Duodenal mucosa (tissue), 2 donors: ENCODE data around the gene MEIS1.

ENCODE experiments used
- H3K27ac ChIP-seq: one replicate; pipeline ENCODE4 v1.7.0; 2013; ENCODE audit warnings: low read depth, low read length
- H3K27me3 ChIP-seq, 2 donors: one replicate each; pipeline ENCODE4 v1.7.0; 2013; ENCODE audit warnings: low read length in 2 of 2, control low read depth in 1 of 2; ENCODE audit not compliant: insufficient read depth in 2 of 2, control insufficient read depth in 1 of 2
- H3K36me3 ChIP-seq, 2 donors: one replicate each; pipeline ENCODE4 v1.7.0; 2013; ENCODE audit warnings: low read length in 2 of 2, control low read depth in 1 of 2; ENCODE audit not compliant: insufficient read depth in 2 of 2, control insufficient read depth in 1 of 2
- H3K4me1 ChIP-seq, 2 donors: one replicate each; pipeline ENCODE4 v1.7.0; 2013; ENCODE audit warnings: low read length in 2 of 2, control low read depth in 1 of 2; ENCODE audit not compliant: insufficient read depth in 2 of 2, control insufficient read depth in 1 of 2
- H3K4me3 ChIP-seq, 2 donors: one replicate each; pipeline ENCODE4 v1.7.0; 2013; ENCODE audit warnings: low read length in 2 of 2, low read depth in 1 of 2
- H3K9ac ChIP-seq, 2 donors: one replicate each; pipeline ENCODE4 v1.7.0; 2013; ENCODE audit warnings: low read length in 2 of 2, low read depth in 1 of 2
- H3K9me3 ChIP-seq, 2 donors: one replicate each; pipeline ENCODE4 v1.7.0; 2013; ENCODE audit warnings: low read length in 2 of 2, control low read depth in 1 of 2; ENCODE audit not compliant: control insufficient read depth in 1 of 2

The MEIS1 gene

GRCh38 chr2:66566726-66567399 lies 131.9 kb downstream of the MEIS1 start:
- H3K27ac ChIP-seq = no peak overlapping the region
- H3K9ac ChIP-seq = no peak overlapping the region
- H3K27me3 ChIP-seq = peaks cover 0 to 9% of the 10 kb centered on the region in 2 donors
- no peaks in the 10 kb centered on the region for H3K9me3 ChIP-seq
- no peaks in the 10 kb centered on the region for H3K36me3 ChIP-seq
- H3K4me3 ChIP-seq = no peak overlapping the region
- H3K4me1 ChIP-seq = no peaks in the 10 kb centered on the region

- H3K4me3 ChIP-seq = no peak overlapping the region
- no peak overlapping the region for H3K9ac ChIP-seq
- H3K27me3 ChIP-seq = peaks cover 3 to 15% of the 10 kb centered on the region in 2 donors
- no peaks in the 10 kb centered on the region for H3K9me3 ChIP-seq
- no peaks in the 10 kb centered on the region for H3K36me3 ChIP-seq
- no peaks in the 10 kb centered on the region for H3K4me1 ChIP-seq
- no peak overlapping the region for H3K27ac ChIP-seq
Measured at GRCh38 chr2:66567729-66568128, 132.8 kb downstream of the MEIS1 start.

GRCh38 chr2:66568650-66569300 lies 133.8 kb downstream of the MEIS1 start:
- Histone ChIP-seq H3K4me1 (no peaks in the 10 kb centered on the region), H3K9me3 (no peaks in the 10 kb centered on the region), H3K36me3 (no peaks in the 10 kb centered on the region), H3K27ac (no peak overlapping the region), H3K4me3 (no peak overlapping the region), H3K27me3 (peaks cover 7 to 18% of the 10 kb centered on the region in 2 donors), H3K9ac (no peak overlapping the region)

- no peak overlapping the region for H3K9ac ChIP-seq
- H3K4me3 ChIP-seq = no peak overlapping the region
- no peak overlapping the region for H3K27ac ChIP-seq
- no peaks in the 10 kb centered on the region for H3K4me1 ChIP-seq
- no peaks in the 10 kb centered on the region for H3K9me3 ChIP-seq
- H3K36me3 ChIP-seq = no peaks in the 10 kb centered on the region
- H3K27me3 ChIP-seq = peaks cover 9 to 22% of the 10 kb centered on the region in 2 donors
Measured at GRCh38 chr2:66569321-66569851, 134.5 kb downstream of the MEIS1 start.

- Histone ChIP-seq H3K27ac (no peak overlapping the region), H3K9me3 (no peaks in the 10 kb centered on the region), H3K9ac (no peak overlapping the region), H3K27me3 (peaks cover 13 to 26% of the 10 kb centered on the region in 2 donors), H3K4me3 (no peak overlapping the region), H3K4me1 (no peaks in the 10 kb centered on the region), H3K36me3 (no peaks in the 10 kb centered on the region)
Measured at GRCh38 chr2:66569974-66570373, 135.0 kb downstream of the MEIS1 start.

GRCh38 chr2:66570471-66570870 lies 135.5 kb downstream of the MEIS1 start:
- no peak overlapping the region for H3K4me3 ChIP-seq
- H3K27ac ChIP-seq = no peak overlapping the region
- H3K36me3 ChIP-seq = no peaks in the 10 kb centered on the region
- peaks cover 15 to 26% of the 10 kb centered on the region in 2 donors for H3K27me3 ChIP-seq
- no peak overlapping the region for H3K9ac ChIP-seq
- H3K4me1 ChIP-seq = no peaks in the 10 kb centered on the region
- no peaks in the 10 kb centered on the region for H3K9me3 ChIP-seq

GRCh38 chr2:66571918-66572317 lies 137.0 kb downstream of the MEIS1 start:
- H3K27ac ChIP-seq = no peak overlapping the region
- H3K36me3 ChIP-seq = no peaks in the 10 kb centered on the region

GRCh38 chr2:66572391-66572790 lies 137.5 kb downstream of the MEIS1 start:
- H3K4me3 ChIP-seq = no peak overlapping the region
- H3K9me3 ChIP-seq = no peaks in the 10 kb centered on the region
- H3K9ac ChIP-seq = no peak overlapping the region
- peaks cover 3 to 6% of the 10 kb centered on the region in 2 donors for H3K4me1 ChIP-seq
- no peak overlapping the region for H3K27ac ChIP-seq
- no peaks in the 10 kb centered on the region for H3K36me3 ChIP-seq
- peaks cover 33 to 40% of the 10 kb centered on the region in 2 donors for H3K27me3 ChIP-seq

More at GRCh38 chr2:66571918-66572317, 137.0 kb downstream of the MEIS1 start:
- peaks cover 28 to 36% of the 10 kb centered on the region in 2 donors for H3K27me3 ChIP-seq
- H3K9ac ChIP-seq = no peak overlapping the region
- H3K9me3 ChIP-seq = no peaks in the 10 kb centered on the region
- peaks cover under 1 to 3% of the 10 kb centered on the region in 2 donors for H3K4me1 ChIP-seq
- H3K4me3 ChIP-seq = no peak overlapping the region

GRCh38 chr2:66573416-66573815 lies 138.5 kb downstream of the MEIS1 start:
- Histone ChIP-seq H3K9ac (no peak overlapping the region), H3K27me3 (peaks cover 43 to 51% of the 10 kb centered on the region in 2 donors), H3K9me3 (no peaks in the 10 kb centered on the region), H3K27ac (no peak overlapping the region), H3K36me3 (no peaks in the 10 kb centered on the region), H3K4me3 (no peak overlapping the region), H3K4me1 (peaks cover 3 to 8% of the 10 kb centered on the region in 2 donors)

GRCh38 chr2:66573821-66574233 lies 138.9 kb downstream of the MEIS1 start:
- Histone ChIP-seq H3K4me1 (peaks cover 3 to 8% of the 10 kb centered on the region in 2 donors), H3K4me3 (no peak overlapping the region), H3K9ac (no peak overlapping the region), H3K9me3 (no peaks in the 10 kb centered on the region), H3K27me3 (peaks cover 47 to 55% of the 10 kb centered on the region in 2 donors), H3K27ac (no peak overlapping the region), H3K36me3 (no peaks in the 10 kb centered on the region)
